ENCODE results near the gene FAM161A.

Gene FAM161A

GRCh38 chr2:61775956-61776570, 77.8 kb downstream of the FAM161A start:
- no peak for DNase-seq
